Prostate gland (tissue), 2 donors: ENCODE data around the gene SLC66A3.

Source experiments
- CTCF ChIP-seq, 4 experiments: fragments of 200-600 bp in 2 of 4; fragments of 450-650 bp in 2 of 4; sonication (generic) in 2 of 4; IDR thresholded peaks; 1 replicate in 3 of 4; 2 replicates in 1 of 4; pipeline ENCODE4 v1.5.1; 2016 to 2019; ENCODE audit warnings: antibody characterized with exemption in 4 of 4, mild to moderate bottlenecking in 2 of 4, moderate library complexity in 2 of 4
- POLR2AphosphoS5 ChIP-seq: sonication (generic); formaldehyde crosslinking; IDR thresholded peaks from one replicate; pipeline ENCODE4 v1.6.1; 2017; ENCODE audit warnings: antibody characterized with exemption

DNA sequence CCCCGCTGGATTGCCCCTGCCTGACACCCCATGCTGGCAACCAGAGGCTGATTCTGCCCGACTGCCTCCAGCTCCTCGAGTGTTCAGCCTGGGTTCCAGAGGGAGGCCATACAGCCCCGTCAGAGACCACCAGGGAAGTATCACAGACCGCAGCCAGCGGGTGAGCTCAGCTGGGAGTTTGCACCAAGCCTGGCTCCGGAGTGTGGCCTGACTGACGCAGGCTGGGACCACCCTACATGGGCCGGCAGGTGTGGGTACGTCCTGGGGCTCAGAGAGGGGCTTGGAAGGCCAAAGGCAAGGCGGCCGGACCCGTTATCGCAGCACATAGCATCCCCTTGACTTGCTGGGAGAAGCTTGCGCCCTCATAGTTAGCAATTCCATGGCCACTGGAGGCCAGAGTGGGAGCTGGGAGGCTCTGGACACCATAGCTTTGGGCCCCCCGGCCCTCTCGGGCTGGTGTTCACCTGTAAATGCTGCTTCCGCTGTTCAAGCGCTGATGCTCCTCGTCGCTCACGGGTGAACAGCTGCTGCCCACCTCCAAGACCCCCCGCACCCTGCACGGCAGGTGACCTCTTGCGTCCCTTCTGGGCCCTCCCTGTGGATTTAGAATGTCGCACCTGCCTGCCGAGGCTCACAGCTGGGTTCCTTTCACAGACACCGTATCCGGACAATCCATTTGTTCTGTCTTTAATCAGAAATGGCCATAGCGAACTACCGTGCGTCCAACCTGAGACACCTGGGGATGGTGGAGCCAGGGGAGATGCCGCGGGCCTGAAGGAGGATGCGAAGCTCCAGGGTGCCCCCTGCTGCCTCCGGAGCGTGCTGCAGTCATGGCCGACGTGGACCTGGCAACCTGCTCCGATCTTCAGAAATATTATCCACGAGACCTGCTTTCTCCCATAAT, 31.2 kb upstream of the SLC66A3 start:
- TF ChIP-seq CTCF (IDR thresholded peaks at IDR 0.05): peak; percentile 51 to 83 (median 76)
- TF ChIP-seq POLR2AphosphoS5: no peak
